Neural cell (in vitro differentiated cells): ENCODE measurements around the gene PARVA. TPM values are rescaled to one million over a fixed set of nuclear protein-coding genes. Genes with fewer than 3 reads are reported as not detected.

Source experiments
- H2AFZ ChIP-seq: fragments of 200-600, 300-800 bp; sonication (generic), shearing (Covaris generic); 2 replicates; pipeline ENCODE4 v1.6.0; 2014; ENCODE audit warnings: low read depth, mild to moderate bottlenecking, antibody characterized with exemption, low read length, moderate library complexity
- H3F3A ChIP-seq: fragments of 200-600 bp; shearing (Covaris generic); 2 replicates; pipeline ENCODE4 v1.6.1; 2016; ENCODE audit warnings: mild to moderate bottlenecking, moderate library complexity, mixed read lengths, antibody characterized with exemption, low read length; ENCODE audit not compliant: insufficient read depth, poor library complexity, severe bottlenecking
- H3K27ac ChIP-seq: fragments of 200-600, 300-800 bp; sonication (generic), shearing (Covaris generic); 2 replicates; pipeline ENCODE4 v1.5.1; 2014; ENCODE audit warnings: mild to moderate bottlenecking, low read length, moderate library complexity
- H3K27me3 ChIP-seq: fragments of 300-800, 200-600 bp; sonication (generic), shearing (Covaris generic); 2 replicates; pipeline ENCODE4 v1.6.0; 2014; ENCODE audit warnings: mild to moderate bottlenecking, low read depth, low read length, moderate library complexity; ENCODE audit not compliant: insufficient read depth
- H3K36me3 ChIP-seq: fragments of 300-800, 200-600 bp; sonication (generic), shearing (Covaris generic); 2 replicates; pipeline ENCODE4 v1.5.1; 2014; ENCODE audit warnings: mild to moderate bottlenecking, antibody characterized with exemption, low read length, moderate library complexity; ENCODE audit not compliant: insufficient read depth
- H3K4me2 ChIP-seq: fragments of 300-800, 200-600 bp; sonication (generic), shearing (Covaris generic); 2 replicates; pipeline ENCODE4 v1.6.0; 2014; ENCODE audit warnings: mild to moderate bottlenecking, low read length
- H3K4me3 ChIP-seq: fragments of 300-800, 200-600 bp; sonication (generic), shearing (Covaris generic); 2 replicates; pipeline ENCODE4 v1.5.1; 2014; ENCODE audit warnings: mild to moderate bottlenecking, low read length, moderate library complexity
- H3K79me2 ChIP-seq: fragments of 200-600 bp; shearing (Covaris generic); replicated peaks from 2 replicates; pipeline ENCODE4 v1.6.0; 2014; ENCODE audit warnings: mild to moderate bottlenecking, low read length, moderate library complexity; ENCODE audit not compliant: insufficient read depth
- H3K9ac ChIP-seq: fragments of 300-800, 200-600 bp; sonication (generic), shearing (Covaris generic); 2 replicates; pipeline ENCODE4 v1.6.1; 2016; ENCODE audit warnings: mild to moderate bottlenecking, low read length, mixed read lengths
- H3K9me2 ChIP-seq: fragments of 200-600 bp; shearing (Covaris generic); 2 replicates; pipeline ENCODE4 v1.6.1; 2016; ENCODE audit warnings: mild to moderate bottlenecking, low read length, mixed read lengths; ENCODE audit not compliant: insufficient read depth
- H3K9me3 ChIP-seq: fragments of 200-600, 300-800 bp; sonication (generic), shearing (Covaris generic); 2 replicates; pipeline ENCODE4 v1.6.1; 2016; ENCODE audit warnings: mild to moderate bottlenecking, mixed run types, low read length, moderate library complexity, mixed read lengths
- H4K20me1 ChIP-seq: fragments of 200-600 bp; shearing (Covaris generic); 2 replicates; pipeline ENCODE4 v1.6.1; 2016; ENCODE audit warnings: mild to moderate bottlenecking, mixed run types; ENCODE audit not compliant: insufficient read depth
- EP300 ChIP-seq: fragments of 450-650 bp; conservative IDR thresholded peaks from 2 replicates; pipeline ENCODE4 v1.6.1; 2014; ENCODE audit warnings: antibody characterized with exemption, mild to moderate bottlenecking, moderate library complexity; ENCODE audit not compliant: poor library complexity, severe bottlenecking
- EZH2 ChIP-seq: fragments of 200-600, 300-800 bp; shearing (Covaris generic), sonication (generic); IDR thresholded peaks from 2 replicates; pipeline ENCODE4 v1.6.1; 2014; ENCODE audit warnings: antibody characterized with exemption, low read length, borderline replicate concordance, mild to moderate bottlenecking; ENCODE audit not compliant: insufficient read depth, poor library complexity, severe bottlenecking
- MXI1 ChIP-seq: fragments of 450-650 bp; conservative IDR thresholded peaks from 2 replicates; pipeline ENCODE4 v1.6.1; 2014; ENCODE audit warnings: antibody characterized with exemption, mild to moderate bottlenecking; ENCODE audit not compliant: poor library complexity, severe bottlenecking
- POLR2AphosphoS5 ChIP-seq: IDR thresholded peaks from 2 replicates; pipeline ENCODE4 v1.6.1; 2012
- RAD21 ChIP-seq: fragments of 450-650 bp; conservative IDR thresholded peaks from 2 replicates; pipeline ENCODE4 v1.6.1; 2014; ENCODE audit warnings: antibody characterized with exemption, mild to moderate bottlenecking, moderate library complexity
- REST ChIP-seq: IDR thresholded peaks from 2 replicates; pipeline ENCODE4 v1.6.1; 2012; ENCODE audit warnings: borderline replicate concordance
- SMC3 ChIP-seq: fragments of 450-650 bp; conservative IDR thresholded peaks from 2 replicates; pipeline ENCODE4 v1.6.1; 2014; ENCODE audit warnings: antibody characterized with exemption, mild to moderate bottlenecking, moderate library complexity; ENCODE audit not compliant: poor library complexity
- TAF1 ChIP-seq: IDR thresholded peaks from 2 replicates; pipeline ENCODE4 v1.6.1; 2012; ENCODE audit warnings: low read depth
- polyA plus RNA-seq: library from polyadenylated mRNA; depleted of rRNA; stranded (reverse); fragments of >200 nt; gene quantifications from 2 replicates; pipeline ENCODE4 v1.2.3, GENCODE V29; 2014
- TF ChIP-seq, protein P1 (sequence below): fragments of 450-650 bp; IDR thresholded peaks from 2 replicates; pipeline ENCODE4 v1.5.1; 2014; ENCODE audit warnings: antibody characterized with exemption, mild to moderate bottlenecking, moderate library complexity; ENCODE audit not compliant: poor library complexity, severe bottlenecking

The PARVA gene
- polyA plus RNA-seq, 1 donor from 2014 or later: 0.94 TPM

DNA sequence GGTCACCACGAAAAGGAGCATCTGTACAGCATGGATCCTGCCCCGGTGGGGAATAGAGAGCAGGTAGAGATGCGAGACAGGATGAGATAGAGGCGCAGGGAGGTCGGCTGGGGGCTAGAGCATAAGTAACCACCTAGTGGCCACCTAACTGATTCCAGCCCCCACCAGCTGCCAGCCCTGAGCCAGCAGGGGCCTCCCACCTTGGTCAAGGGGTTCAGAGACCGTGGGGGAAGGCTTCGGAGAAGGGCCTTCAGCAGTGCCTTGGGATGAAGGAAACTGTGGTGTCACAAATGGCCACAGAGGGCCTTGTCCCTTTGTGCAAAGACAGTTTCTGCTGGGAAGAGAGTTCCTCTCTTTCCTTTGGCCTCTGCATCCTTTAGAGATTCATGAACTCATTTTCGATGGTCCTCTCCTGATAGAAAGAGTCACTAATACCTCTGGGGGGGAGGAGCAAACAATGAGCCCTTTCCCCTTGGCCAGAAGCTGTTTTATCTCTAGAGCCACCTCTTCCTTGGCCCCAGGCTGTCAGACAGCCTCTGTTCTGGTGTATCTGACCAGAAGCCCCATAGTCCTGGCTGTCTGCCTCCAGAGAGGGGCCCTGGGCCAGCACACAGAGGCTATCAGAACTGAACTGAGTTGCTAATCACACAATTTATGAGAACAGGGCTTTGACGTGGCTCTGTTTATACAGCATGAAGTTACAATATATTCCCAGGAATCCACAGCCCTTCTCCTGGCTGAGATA, 146.0 kb downstream of the PARVA start:
- Histone ChIP-seq H3F3A (no peaks in the 10 kb centered on the region), H3K9me3 (no peaks in the 10 kb centered on the region), H3K9me2 (no peaks in the 10 kb centered on the region), H3K4me3 (no peak overlapping the region), H3K4me2 (no peak overlapping the region), H3K27ac (no peak overlapping the region), H3K79me2 (no peaks in the 10 kb centered on the region), H3K36me3 (no peaks in the 10 kb centered on the region), H3K27me3 (no peaks in the 10 kb centered on the region), H4K20me1 (no peaks in the 10 kb centered on the region), H2AFZ (no peak overlapping the region), H3K9ac (no peak overlapping the region)
- TF ChIP-seq MXI1 (no peak), EZH2 (no peak), RAD21 (no peak), EP300 (no peak), REST (no peak), TAF1 (no peak), SMC3 (no peak), POLR2AphosphoS5 (no peak)
- TF ChIP-seq, protein P1, sequence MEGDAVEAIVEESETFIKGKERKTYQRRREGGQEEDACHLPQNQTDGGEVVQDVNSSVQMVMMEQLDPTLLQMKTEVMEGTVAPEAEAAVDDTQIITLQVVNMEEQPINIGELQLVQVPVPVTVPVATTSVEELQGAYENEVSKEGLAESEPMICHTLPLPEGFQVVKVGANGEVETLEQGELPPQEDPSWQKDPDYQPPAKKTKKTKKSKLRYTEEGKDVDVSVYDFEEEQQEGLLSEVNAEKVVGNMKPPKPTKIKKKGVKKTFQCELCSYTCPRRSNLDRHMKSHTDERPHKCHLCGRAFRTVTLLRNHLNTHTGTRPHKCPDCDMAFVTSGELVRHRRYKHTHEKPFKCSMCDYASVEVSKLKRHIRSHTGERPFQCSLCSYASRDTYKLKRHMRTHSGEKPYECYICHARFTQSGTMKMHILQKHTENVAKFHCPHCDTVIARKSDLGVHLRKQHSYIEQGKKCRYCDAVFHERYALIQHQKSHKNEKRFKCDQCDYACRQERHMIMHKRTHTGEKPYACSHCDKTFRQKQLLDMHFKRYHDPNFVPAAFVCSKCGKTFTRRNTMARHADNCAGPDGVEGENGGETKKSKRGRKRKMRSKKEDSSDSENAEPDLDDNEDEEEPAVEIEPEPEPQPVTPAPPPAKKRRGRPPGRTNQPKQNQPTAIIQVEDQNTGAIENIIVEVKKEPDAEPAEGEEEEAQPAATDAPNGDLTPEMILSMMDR: no peak

GRCh38 chr11:12524865-12525264, 147.5 kb downstream of the PARVA start:
- Histone ChIP-seq H3K9ac (no peak overlapping the region), H3K27me3 (no peaks in the 10 kb centered on the region), H3K4me2 (no peak overlapping the region), H3K4me3 (no peak overlapping the region), H3K27ac (no peak overlapping the region), H3K79me2 (no peaks in the 10 kb centered on the region), H4K20me1 (no peaks in the 10 kb centered on the region), H3F3A (no peaks in the 10 kb centered on the region), H3K9me3 (no peaks in the 10 kb centered on the region), H2AFZ (no peak overlapping the region), H3K9me2 (no peaks in the 10 kb centered on the region), H3K36me3 (no peaks in the 10 kb centered on the region)
- TF ChIP-seq SMC3: no peak
- no peak for TF ChIP-seq RAD21
- TF ChIP-seq EP300: no peak
- no peak for TF ChIP-seq EZH2
- no peak for TF ChIP-seq TAF1
- TF ChIP-seq, protein P1: no peak
- no peak for TF ChIP-seq MXI1
